ENCODE data around the gene GET4. TPM values are rescaled to one million over a fixed set of nuclear protein-coding genes. Genes with fewer than 3 reads are reported as not detected.

The GET4 gene
- total RNA-seq, 1 experiment from 2014 or later = 90.9 TPM

DNA sequence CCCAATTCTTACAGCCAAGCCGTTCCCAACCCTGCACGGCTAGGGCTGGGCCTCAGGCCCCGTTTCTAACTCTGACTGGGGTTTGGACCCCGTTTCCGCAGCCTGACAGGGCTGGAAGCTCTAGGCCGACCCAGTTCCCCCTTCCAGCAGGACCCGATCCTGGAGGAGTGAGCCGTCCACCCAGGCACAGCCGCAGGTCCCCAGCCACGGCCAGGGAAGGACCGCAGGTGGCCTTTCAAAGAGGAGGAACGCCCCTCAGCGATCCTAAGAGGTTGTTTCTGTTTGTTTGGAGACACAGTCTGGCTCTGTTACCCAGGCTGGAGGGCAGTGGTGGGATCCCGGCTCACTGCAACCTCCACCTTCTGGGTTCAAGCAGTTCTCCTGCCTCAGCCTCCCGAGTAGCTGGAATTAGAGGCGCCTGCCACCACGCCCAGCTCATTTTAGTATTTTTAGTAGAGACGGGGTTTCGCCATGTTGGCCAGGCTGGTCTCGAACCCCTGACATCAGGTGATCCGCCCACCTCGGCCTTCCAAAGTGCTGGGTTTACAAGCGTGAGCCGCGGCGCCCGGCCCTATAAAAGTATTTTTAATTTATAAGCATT, 778 bp upstream of the GET4 start:
- DNase-seq (ENCODE audit: low read depth, low spot score) = no peak
- BruUV-seq (replicated peaks) = TSS peak; percentile 89
- no peak; the same call in 1 of the 2 replicates for ATAC-seq
- H3K4me3 ChIP-seq (ENCODE audit: low read depth in 2 of 2, low read length in 2 of 2) = peak overlapping the region; percentile 27 to 53
- in situ Hi-C loops (cut with HindIII; ENCODE audit: low pct_unique_long_range_greater_than_20kb, low sequenced_read_pairs) (no loop called here), intact Hi-C loops (cut with micrococcal nuclease; ENCODE audit: unreplicated experiment) (no loop called here)
- H3K27me3 ChIP-seq (ENCODE audit: control insufficient read depth, insufficient read depth, low read length) = no peaks in the 10 kb centered on the region
- no peaks in the 10 kb centered on the region; the same call in none of the 2 replicates for H3K36me3 ChIP-seq (ENCODE audit: control insufficient read depth, insufficient read depth, low read length)
- peak overlapping the region; percentile 85 for H3K27ac ChIP-seq (ENCODE audit: low read length)
- H3K4me1 ChIP-seq (ENCODE audit: control insufficient read depth, insufficient read depth, low read length) = peaks cover 32% of the 10 kb centered on the region
- POLR2A ChIA-PET = no interaction called here
- CTCF ChIA-PET = no interaction called here
- no peak for TF ChIP-seq TCF7L2 (IDR thresholded peaks at IDR 0.05; ENCODE audit: low read depth, low read length)
- no peak for TF ChIP-seq POLR2AphosphoS5 (IDR thresholded peaks at IDR 0.05; ENCODE audit: low read depth, low read length)
- TF ChIP-seq, protein P1, sequence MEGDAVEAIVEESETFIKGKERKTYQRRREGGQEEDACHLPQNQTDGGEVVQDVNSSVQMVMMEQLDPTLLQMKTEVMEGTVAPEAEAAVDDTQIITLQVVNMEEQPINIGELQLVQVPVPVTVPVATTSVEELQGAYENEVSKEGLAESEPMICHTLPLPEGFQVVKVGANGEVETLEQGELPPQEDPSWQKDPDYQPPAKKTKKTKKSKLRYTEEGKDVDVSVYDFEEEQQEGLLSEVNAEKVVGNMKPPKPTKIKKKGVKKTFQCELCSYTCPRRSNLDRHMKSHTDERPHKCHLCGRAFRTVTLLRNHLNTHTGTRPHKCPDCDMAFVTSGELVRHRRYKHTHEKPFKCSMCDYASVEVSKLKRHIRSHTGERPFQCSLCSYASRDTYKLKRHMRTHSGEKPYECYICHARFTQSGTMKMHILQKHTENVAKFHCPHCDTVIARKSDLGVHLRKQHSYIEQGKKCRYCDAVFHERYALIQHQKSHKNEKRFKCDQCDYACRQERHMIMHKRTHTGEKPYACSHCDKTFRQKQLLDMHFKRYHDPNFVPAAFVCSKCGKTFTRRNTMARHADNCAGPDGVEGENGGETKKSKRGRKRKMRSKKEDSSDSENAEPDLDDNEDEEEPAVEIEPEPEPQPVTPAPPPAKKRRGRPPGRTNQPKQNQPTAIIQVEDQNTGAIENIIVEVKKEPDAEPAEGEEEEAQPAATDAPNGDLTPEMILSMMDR (IDR thresholded peaks at IDR 0.05) = no peak
- TF ChIP-seq, protein P2, sequence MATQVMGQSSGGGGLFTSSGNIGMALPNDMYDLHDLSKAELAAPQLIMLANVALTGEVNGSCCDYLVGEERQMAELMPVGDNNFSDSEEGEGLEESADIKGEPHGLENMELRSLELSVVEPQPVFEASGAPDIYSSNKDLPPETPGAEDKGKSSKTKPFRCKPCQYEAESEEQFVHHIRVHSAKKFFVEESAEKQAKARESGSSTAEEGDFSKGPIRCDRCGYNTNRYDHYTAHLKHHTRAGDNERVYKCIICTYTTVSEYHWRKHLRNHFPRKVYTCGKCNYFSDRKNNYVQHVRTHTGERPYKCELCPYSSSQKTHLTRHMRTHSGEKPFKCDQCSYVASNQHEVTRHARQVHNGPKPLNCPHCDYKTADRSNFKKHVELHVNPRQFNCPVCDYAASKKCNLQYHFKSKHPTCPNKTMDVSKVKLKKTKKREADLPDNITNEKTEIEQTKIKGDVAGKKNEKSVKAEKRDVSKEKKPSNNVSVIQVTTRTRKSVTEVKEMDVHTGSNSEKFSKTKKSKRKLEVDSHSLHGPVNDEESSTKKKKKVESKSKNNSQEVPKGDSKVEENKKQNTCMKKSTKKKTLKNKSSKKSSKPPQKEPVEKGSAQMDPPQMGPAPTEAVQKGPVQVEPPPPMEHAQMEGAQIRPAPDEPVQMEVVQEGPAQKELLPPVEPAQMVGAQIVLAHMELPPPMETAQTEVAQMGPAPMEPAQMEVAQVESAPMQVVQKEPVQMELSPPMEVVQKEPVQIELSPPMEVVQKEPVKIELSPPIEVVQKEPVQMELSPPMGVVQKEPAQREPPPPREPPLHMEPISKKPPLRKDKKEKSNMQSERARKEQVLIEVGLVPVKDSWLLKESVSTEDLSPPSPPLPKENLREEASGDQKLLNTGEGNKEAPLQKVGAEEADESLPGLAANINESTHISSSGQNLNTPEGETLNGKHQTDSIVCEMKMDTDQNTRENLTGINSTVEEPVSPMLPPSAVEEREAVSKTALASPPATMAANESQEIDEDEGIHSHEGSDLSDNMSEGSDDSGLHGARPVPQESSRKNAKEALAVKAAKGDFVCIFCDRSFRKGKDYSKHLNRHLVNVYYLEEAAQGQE (IDR thresholded peaks at IDR 0.05; ENCODE audit: insufficient read depth in 1 of 2, low read depth in 2 of 2, low read length in 1 of 2) = no peak
- TF ChIP-seq SIN3A (IDR thresholded peaks at IDR 0.05; ENCODE audit: borderline replicate concordance, insufficient read depth, low read depth, low read length) = no peak
- no peaks in the 10 kb centered on the region for H3K9me3 ChIP-seq (ENCODE audit: control insufficient read depth, insufficient read depth, low read depth, low read length)

DNA sequence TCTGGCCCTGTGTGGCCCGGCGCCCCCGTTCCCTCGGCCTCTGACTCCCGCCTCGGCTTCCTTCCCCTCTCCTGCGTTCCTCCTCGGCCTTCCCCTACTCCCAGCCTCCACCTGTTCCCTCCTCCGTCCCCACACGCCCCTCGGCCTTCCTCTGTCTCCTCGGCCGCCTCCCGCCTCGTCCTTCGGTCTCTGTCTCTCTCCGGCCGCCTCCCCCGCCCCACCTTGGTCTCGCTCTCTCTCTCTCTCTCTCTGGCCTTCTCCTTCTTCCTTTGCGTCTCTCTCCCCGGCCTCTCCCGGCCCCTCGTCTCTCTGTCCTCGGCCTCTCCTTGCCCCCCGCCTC, 588 bp downstream of the GET4 start:
- Histone ChIP-seq H3K27ac (ENCODE audit: low read length) (peak overlapping the region; percentile 74), H3K9me3 (ENCODE audit: control insufficient read depth, insufficient read depth, low read depth, low read length) (no peaks in the 10 kb centered on the region), H3K27me3 (ENCODE audit: control insufficient read depth, insufficient read depth, low read length) (no peaks in the 10 kb centered on the region), H3K4me3 (ENCODE audit: low read depth in 2 of 2, low read length in 2 of 2) (peak overlapping the region; percentile 79 to 85), H3K4me1 (ENCODE audit: control insufficient read depth, insufficient read depth, low read length) (peaks cover 36% of the 10 kb centered on the region), H3K36me3 (ENCODE audit: control insufficient read depth, insufficient read depth, low read length) (no peaks in the 10 kb centered on the region; the same call in none of the 2 replicates)
- in situ Hi-C loops (cut with HindIII; ENCODE audit: low pct_unique_long_range_greater_than_20kb, low sequenced_read_pairs) (no loop called here), intact Hi-C loops (cut with micrococcal nuclease; ENCODE audit: unreplicated experiment) (no loop called here)
- DNase-seq (ENCODE audit: low read depth, low spot score) (no peak), ATAC-seq (peak; percentile 63)
- TF ChIP-seq SIN3A (IDR thresholded peaks at IDR 0.05; ENCODE audit: borderline replicate concordance, insufficient read depth, low read depth, low read length) (no peak), TCF7L2 (IDR thresholded peaks at IDR 0.05; ENCODE audit: low read depth, low read length) (no peak), POLR2AphosphoS5 (IDR thresholded peaks at IDR 0.05; ENCODE audit: low read depth, low read length) (no peak)
- TF ChIP-seq, protein P2 (IDR thresholded peaks at IDR 0.05; ENCODE audit: insufficient read depth in 1 of 2, low read depth in 2 of 2, low read length in 1 of 2) = no peak
- TF ChIP-seq, protein P1 (IDR thresholded peaks at IDR 0.05) = no peak
- ChIA-PET POLR2A (no interaction called here), CTCF (no interaction called here)
- no TSS peak for BruUV-seq (replicated peaks)

All from Panc1 (cell line).